GM23338 (cell line): Measurements from ENCODE around the gene CPNE6.

Experiments used
- CTCF ChIP-seq, 2 experiments: fragments of 200-600 bp in 1 of 2; sonication (generic) in 1 of 2; conservative IDR thresholded peaks; 2 replicates each; pipeline versions ENCODE4 v1.5.1 to v1.6.1; 2016 to 2017; ENCODE audit warnings: antibody characterized with exemption in 2 of 2, low read depth in 2 of 2, mild to moderate bottlenecking in 2 of 2, moderate library complexity in 1 of 2
- EZH2 ChIP-seq: fragments of 200-600 bp; sonication (generic); IDR thresholded peaks from one replicate; pipeline ENCODE4 v1.8.0; 2017; ENCODE audit warnings: antibody characterized with exemption, mild to moderate bottlenecking, low read depth; ENCODE audit not compliant: unreplicated experiment
- EZH2phosphoT487 ChIP-seq: fragments of 200-600 bp; sonication (generic); IDR thresholded peaks from one replicate; pipeline ENCODE4 v1.8.1; 2018; ENCODE audit warnings: antibody characterized with exemption; ENCODE audit not compliant: unreplicated experiment
- NANOG ChIP-seq: IDR thresholded peaks from 2 replicates; pipeline ENCODE4 v1.6.1; 2016; ENCODE audit warnings: antibody characterized with exemption, borderline replicate concordance
- POLR2AphosphoS5 ChIP-seq: IDR thresholded peaks from 2 replicates; pipeline ENCODE4 v1.6.1; 2016; ENCODE audit warnings: antibody characterized with exemption, low read depth
- REST ChIP-seq: IDR thresholded peaks from one replicate; pipeline ENCODE4 v1.6.1; 2018; ENCODE audit warnings: antibody characterized with exemption; ENCODE audit not compliant: unreplicated experiment
- ZNF114 ChIP-seq: fragments of 250-450 bp; sonication (Bioruptor Pico); IDR thresholded peaks from 2 replicates; pipeline ENCODE4 v1.5.0; 2020; ENCODE audit warnings: mild to moderate bottlenecking, moderate library complexity
- TF ChIP-seq, protein P1 (sequence below): fragments of 250-450 bp; sonication (Bioruptor Pico); IDR thresholded peaks from 2 replicates; pipeline ENCODE4 v1.5.0; 2020; ENCODE audit warnings: mild to moderate bottlenecking, moderate library complexity

DNA sequence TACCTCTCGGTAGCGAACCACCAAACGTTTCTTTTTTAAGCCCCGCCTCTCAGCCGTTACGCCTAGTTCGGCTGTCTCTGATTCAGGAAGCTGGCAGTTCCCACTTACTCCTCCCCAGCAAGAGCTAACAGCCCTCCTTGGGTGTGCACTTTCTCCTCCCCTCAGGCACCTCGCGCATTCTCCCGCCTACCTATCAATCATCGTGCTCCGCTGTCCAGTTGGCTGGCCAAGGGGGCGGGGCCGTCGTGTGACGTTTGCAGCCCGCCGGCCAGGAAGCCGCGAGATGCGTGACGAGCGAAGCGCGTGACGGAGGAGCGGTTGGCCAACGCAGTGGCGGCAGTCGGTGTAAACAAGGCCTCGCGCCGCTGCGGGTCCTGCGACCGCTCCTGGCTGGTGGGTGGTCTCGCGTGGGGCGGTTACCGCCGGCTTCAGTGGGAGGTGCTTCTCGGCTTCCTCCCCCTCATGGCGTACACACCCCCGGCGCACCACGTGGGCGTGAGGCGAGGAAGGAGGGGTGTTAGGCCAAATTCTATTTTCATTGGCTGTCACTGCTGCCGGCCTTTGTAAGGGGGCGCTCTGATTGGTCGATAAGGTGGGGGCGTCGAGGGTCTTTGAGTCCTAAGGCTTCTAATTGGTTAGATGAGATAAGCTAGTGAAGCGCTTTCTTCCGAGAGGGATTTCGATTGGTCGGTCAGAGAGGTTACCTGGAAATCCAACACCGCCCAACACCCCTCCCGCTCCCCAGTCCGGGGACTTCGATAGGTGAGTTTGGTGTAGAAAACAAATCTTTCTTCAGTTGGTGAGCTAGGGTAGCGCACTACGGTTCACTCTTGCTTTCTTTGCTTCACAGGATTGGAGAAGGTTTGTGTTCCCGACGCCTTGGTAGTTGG is 43.4 kb downstream of the CPNE6 start, which contains the start of the genes DCAF11 and NRL:
- TF ChIP-seq CTCF (conservative IDR thresholded peaks at IDR 0.05; ENCODE audit: low read depth in 2 of 2) (no peak), EZH2 (no peak), EZH2phosphoT487 (no peak), NANOG (no peak), POLR2AphosphoS5 (peak; percentile 55), REST (no peak), ZNF114 (no peak)
- TF ChIP-seq, protein P1, sequence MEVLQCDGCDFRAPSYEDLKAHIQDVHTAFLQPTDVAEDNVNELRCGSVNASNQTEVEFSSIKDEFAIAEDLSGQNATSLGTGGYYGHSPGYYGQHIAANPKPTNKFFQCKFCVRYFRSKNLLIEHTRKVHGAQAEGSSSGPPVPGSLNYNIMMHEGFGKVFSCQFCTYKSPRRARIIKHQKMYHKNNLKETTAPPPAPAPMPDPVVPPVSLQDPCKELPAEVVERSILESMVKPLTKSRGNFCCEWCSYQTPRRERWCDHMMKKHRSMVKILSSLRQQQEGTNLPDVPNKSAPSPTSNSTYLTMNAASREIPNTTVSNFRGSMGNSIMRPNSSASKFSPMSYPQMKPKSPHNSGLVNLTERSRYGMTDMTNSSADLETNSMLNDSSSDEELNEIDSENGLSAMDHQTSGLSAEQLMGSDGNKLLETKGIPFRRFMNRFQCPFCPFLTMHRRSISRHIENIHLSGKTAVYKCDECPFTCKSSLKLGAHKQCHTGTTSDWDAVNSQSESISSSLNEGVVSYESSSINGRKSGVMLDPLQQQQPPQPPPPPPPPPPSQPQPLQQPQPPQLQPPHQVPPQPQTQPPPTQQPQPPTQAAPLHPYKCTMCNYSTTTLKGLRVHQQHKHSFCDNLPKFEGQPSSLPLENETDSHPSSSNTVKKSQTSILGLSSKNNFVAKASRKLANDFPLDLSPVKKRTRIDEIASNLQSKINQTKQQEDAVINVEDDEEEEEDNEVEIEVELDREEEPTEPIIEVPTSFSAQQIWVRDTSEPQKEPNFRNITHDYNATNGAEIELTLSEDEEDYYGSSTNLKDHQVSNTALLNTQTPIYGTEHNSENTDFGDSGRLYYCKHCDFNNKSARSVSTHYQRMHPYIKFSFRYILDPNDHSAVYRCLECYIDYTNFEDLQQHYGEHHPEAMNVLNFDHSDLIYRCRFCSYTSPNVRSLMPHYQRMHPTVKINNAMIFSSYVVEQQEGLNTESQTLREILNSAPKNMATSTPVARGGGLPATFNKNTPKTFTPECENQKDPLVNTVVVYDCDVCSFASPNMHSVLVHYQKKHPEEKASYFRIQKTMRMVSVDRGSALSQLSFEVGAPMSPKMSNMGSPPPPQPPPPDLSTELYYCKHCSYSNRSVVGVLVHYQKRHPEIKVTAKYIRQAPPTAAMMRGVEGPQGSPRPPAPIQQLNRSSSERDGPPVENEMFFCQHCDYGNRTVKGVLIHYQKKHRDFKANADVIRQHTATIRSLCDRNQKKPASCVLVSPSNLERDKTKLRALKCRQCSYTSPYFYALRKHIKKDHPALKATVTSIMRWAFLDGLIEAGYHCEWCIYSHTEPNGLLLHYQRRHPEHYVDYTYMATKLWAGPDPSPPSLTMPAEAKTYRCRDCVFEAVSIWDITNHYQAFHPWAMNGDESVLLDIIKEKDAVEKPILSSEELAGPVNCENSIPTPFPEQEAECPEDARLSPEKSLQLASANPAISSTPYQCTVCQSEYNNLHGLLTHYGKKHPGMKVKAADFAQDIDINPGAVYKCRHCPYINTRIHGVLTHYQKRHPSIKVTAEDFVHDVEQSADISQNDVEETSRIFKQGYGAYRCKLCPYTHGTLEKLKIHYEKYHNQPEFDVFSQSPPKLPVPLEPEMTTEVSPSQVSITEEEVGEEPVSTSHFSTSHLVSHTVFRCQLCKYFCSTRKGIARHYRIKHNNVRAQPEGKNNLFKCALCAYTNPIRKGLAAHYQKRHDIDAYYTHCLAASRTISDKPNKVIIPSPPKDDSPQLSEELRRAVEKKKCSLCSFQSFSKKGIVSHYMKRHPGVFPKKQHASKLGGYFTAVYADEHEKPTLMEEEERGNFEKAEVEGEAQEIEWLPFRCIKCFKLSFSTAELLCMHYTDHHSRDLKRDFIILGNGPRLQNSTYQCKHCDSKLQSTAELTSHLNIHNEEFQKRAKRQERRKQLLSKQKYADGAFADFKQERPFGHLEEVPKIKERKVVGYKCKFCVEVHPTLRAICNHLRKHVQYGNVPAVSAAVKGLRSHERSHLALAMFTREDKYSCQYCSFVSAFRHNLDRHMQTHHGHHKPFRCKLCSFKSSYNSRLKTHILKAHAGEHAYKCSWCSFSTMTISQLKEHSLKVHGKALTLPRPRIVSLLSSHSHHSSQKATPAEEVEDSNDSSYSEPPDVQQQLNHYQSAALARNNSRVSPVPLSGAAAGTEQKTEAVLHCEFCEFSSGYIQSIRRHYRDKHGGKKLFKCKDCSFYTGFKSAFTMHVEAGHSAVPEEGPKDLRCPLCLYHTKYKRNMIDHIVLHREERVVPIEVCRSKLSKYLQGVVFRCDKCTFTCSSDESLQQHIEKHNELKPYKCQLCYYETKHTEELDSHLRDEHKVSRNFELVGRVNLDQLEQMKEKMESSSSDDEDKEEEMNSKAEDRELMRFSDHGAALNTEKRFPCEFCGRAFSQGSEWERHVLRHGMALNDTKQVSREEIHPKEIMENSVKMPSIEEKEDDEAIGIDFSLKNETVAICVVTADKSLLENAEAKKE (CRISPR knock-in tag): no peak
